SIG-M5 treated with dmso at 0.1 percent for 504 hours (cell line): ENCODE measurements around the gene CCDC71.

Experiments
- DNase-seq: peaks from one replicate; lab custom pipeline; 2025; ENCODE audit not compliant: unreplicated experiment; lab: John Stamatoyannopoulos, UW

The CCDC71 gene

DNA sequence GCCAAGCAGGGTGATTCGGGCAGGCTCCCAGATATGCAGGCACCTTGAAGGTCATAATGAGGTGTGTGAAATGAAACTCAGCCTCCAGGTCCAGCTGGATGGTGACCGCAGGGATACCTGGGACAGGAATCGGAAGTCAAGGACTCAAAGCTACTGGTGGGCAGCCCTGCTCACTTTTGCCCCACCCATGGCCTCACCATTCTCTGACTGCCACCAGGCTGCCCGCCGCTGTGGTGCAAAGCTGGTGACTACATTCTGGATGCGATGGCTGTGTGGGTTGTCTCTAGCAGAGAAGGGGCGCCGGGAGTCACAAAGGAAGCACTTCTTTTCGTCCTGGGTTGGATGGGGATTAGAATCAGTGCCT is 34.1 kb downstream of the CCDC71 start:
- DNase-seq: no peak

DNA sequence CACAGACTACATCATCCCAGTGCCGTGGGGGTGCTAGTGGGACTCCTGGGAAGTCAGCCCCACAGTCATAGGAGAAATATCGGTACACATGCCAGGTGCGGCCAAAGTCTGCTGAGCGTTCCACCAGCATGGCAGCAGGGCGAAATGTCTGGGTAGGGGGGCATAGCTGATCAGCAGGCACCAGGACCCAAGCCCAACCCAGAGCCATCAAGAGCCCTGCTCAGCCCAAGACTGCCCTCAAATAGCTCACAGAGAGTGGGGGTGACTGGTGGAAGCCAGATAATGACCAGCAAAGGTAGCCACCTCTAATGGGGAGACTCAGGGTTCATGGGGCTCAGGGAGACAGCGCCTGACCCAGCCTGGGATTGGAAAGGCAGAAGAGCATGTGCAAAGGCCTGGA is 34.6 kb downstream of the CCDC71 start:
- DNase-seq: no peak

DNA sequence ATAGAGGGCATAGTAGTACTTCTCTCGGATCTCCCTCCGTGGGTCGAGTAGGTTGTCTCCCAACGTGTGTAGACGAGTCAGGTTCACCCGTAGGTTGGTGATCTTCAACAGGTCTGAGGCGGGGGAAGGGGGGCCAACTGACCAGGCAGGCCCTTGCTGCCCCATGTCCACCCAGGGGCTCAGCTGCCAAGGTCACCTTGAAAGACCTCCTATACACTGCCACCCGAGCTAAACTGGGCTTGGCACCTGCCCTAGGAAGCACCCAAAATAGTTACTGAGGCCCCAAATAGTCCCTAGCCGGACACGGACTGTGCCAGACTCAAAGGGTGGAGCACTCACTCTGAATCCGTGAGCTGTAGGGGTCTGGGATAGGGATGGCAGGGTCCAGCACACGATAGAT is 35.1 kb downstream of the CCDC71 start:
- no peak for DNase-seq

DNA sequence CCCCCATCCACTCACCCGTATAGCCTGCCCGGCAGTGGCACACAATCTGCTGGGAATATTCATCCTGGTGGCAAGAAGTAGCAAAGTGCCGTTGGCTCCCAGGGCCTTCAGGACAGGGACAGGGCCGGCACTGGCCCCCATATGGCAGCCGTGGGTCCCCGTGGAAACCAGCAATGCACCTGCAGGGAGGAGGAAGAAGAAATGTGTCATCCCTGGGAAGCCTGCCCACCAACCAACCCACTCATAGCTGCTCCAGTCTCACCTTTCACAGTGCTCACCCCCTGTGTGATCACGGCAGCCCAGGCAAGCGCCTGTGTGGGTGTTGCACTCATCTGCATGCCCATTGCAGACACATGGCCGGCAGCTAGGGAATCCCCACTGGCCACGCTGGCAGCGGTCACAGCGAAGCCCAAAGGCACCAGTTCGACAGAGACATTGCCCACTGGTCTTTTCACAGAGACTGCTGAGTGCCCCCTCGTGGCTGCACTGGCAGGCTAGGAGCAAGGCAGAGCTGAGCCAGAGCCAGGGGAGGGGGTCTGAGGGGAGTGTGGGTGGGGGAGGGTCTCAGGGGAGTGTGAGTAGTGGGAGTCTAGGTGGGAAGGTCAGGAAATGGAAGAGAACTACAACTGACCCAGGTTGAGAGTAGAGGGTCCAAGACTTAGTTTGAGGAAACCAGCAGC is 41.0 kb downstream of the CCDC71 start:
- DNase-seq: no peak

DNA sequence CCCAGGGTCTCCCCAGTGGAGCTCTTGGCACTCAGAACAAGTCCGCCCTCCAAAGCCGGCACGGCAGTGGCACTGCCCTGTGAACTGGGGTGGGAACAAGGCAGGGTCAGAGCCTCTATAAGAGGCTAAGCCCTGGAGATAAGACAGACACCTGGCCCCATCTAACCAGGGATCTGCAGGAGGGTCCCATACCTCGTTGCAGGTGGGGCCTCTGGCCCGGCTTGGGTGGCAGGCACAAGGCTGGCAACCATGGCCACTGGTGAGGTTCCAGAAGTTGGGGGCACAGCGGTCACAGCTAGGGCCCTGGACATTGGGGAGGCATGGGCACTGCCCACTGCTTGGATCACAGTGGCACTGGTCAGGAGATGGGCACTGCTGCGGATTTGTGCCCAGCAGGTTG is 41.9 kb downstream of the CCDC71 start:
- no peak for DNase-seq

DNA sequence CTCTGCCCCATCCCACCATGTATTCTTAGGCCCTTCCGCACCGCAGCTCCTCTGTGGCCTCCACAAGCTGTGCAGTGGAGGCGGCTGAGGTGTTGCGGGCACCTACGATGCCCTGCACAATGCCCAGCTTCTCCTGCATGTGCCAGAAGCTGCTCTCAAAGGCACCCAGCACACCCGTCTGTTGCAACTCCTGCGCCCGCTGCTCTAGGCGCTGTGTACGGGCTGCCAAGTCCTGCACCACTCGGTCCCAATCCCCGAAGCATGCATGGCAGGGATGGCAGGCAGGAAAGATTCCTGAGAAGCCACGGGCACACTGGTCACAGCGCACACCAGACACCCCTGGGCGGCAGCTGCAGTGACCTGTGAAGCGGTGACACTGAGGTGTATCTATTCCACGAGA is 42.4 kb downstream of the CCDC71 start:
- no peak for DNase-seq

DNA sequence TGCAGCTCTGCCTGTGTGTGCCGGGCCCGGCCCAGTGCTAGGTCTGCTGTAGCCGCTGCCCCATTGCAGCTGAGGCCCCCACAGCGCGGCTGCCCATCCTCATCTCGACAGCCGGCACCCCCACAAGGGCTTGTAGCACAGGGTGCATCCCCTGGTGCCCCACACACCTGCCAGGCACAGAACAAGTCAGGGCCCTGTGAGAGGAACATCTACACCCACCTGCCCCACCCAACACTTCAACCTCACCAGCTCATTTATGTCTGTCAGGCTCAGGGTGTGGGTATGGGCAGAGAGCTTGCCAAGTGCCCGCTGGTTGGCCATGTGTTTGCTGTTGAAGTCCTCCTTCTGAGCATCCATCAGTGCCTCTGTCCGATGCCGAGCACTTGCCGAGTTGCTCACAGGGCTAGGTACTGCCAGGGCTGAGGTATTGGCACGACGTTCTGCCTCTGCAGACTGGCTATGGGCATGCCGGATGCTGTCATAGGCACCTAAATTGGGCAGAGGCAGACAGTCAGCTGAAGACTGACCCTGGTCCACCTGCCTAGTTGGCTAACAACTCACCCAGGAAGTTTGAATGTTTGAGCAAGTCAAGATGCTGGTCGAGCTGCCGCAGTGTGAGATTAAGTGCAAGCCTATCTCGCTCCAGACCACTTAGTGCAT is 43.1 kb downstream of the CCDC71 start:
- DNase-seq: no peak

DNA sequence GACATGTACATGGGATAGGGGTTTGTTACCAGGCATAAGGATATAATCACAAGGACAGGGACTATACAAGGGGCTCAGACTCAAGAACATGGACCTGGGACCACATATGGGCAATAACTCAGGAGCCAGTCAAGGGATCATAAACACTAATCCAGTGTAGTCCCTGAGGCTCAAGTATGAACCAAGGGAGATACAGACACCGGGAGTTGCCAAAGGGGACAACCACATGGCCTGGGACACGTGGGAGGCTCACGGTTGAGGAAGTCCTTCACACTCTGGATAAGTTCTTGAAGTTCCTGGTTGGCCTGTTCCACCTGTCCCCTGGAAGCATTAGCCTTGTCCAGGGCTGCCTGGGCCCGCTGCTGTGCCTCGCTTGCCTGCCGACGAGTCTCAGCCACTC is 43.7 kb downstream of the CCDC71 start:
- no peak for DNase-seq

DNA sequence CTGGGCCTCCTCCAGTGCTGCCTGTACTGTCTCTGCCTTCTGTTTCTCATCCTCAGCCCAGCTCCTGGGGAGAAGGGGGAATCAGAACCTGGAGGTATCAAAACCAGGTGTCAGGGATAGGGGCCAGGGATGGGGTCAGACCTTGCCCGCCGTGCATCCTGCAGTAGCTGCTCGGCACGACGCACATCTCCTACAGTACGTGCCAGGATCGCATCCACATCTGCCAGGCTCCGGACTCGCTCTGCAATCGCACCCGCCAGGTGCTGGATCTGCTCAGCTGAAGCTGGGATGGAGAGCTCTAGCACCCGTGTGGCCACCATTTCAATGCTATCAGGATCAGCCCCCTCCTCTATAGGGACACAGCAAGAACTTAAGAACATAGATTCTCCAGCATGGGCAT is 44.1 kb downstream of the CCDC71 start:
- DNase-seq: no peak

DNA sequence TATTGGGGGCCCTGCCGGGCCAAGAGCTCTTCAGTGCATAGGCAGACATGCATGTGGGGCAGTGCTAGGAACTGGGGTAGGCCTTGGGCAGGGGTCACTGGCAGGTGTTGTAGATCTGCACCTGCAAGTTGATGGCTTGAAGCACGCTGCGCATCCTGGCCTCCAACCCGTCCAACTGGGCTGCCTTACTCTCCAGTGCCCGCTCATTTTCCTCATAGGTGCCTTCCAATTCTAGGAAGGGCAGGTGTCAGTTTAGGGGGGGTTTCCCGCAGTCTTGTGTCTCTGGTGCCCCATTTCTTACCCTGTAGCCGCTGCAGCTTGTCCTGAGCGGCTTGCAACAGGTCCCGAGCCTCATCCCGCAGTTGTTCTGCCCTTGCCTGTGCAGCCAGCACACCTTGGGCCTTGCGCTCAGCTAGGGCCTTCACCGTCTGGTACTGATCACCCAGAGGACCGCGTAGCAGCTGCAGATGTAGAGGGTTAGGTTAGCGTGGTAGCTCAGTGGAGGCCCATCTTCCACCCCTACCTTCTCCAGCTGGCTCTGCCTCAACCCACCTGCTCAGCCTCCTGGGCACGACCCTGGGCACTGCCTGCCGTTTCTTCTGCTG is 44.9 kb downstream of the CCDC71 start:
- DNase-seq: no peak

DNA sequence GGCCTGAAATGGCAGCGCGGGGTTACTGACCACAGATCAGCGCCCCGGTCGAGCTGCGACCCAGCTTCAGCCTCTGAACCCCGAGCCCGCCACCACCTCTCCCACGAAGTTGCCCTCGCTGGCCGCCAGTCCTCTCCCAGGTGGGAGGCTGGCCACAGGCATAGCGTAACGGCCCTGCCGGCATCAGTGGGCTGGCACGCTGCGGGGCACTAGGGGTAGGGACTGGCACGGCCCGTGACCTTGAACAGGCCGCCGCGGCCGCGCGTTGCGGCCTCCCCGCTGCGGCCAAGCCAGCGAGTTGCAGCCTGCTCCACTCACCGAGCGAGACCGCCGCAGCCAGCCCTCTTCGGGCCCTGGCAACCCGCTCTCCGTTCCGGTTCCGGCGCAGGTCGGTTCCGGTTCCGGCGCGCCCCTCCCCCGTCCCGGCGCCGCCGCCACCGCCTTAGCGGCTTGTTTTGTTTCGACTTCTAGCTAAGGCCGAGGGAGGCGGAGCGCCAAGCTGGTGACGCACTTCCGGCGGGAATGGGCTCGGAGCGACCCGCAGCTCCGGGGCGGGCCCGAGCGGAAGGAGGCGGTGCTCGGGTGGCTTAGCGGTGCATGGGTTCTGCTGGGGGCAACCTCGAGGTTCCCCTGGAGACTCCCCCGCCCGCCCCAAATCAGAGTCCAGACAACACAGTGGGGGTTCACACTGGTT is 45.5 kb downstream of the CCDC71 start, which contains the start of gene USP19:
USP19 (minus strand) TSS at position 386 of the 694 bp plus-strand sequence. CDS start 1,678 bp downstream, outside the sequence.
- DNase-seq: peak; percentile 84

DNA sequence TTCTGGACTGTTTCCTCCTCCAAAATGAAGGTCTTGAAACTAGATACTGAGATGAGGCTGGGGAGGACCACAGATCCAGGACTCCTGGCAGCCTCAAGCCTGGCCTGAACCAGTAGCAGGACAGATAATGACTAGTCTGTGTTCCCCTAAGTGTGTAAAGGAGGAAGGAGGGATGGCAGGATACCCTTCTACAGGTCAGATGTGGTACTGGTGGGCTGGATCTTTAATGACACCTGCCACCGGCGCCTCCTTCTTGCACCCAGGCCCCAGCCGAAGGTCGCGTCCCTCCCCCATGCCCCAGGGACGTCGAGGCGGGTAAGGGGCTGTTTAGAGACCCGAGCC is 46.1 kb downstream of the CCDC71 start:
- DNase-seq: no peak

DNA sequence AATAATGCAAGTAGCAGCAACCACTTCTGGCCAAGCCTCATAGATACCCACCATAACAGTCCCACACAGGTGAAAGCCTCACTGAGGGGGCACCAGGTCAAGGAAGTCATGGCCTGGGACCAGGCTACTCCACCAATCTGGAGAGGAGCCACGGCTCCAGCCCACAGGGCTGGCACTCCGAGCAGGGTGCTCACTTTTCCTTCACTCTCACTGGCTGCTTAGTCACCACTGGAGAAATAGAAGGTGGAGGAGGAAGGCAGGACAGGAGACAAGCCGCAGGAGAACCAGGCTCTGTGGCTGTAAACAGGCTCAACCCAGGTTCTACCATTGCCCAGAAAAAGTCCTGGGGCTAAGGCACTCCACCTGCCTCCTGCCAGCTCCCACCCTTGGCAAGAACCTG is 46.7 kb downstream of the CCDC71 start:
- no peak for DNase-seq

DNA sequence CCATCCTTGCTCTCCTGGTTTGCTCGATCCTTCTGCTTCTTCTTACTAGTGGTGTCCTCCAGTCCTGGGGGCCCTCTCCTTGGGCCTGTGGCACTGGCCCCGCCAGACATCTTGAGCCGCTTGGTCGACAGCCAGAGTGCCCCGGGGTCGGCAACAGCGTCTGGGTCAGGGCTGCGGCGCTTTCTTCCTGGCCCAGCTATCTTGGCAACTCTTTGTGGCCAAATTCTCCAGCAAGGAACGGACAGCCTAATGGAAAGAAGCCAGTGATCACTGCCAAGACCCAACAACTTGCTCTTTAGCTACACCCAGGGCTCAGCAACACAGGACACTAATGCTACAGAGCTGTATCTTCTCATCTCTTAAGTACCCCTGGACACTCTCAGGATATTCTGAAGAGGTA is 47.1 kb downstream of the CCDC71 start:
- no peak for DNase-seq
